HCT116 (cell line): Measurements from ENCODE around the gene TRDMT1. TPM values are rescaled to one million over a fixed set of nuclear protein-coding genes. Genes with fewer than 3 reads are reported as not detected.

Experiments
- ATAC-seq: fragments of 200-7000 bp; cut with Tn5 transposase; 2 replicates; pipeline ENCODE4 v1.9.1; 2020; ENCODE audit warnings: mild to moderate bottlenecking, moderate library complexity
- BruUV-seq: library from RNA; stranded (reverse); fragments of 400-500 nt; replicated peaks from 2 replicates; lab custom pipeline; 2021; lab: Mats Ljungman, UMichigan
- CTCF ChIA-PET: fragments of 300-600 bp; sonication (Branson Sonifier 250); formaldehyde crosslinking; loops from one replicate; lab custom pipeline; 2021; ENCODE audit warnings: antibody characterized with exemption; lab: Charles Lee
- POLR2A ChIA-PET: fragments of 300-600, 350-600 bp; sonication (Branson Sonifier 250); formaldehyde crosslinking; loops from one replicate; lab custom pipeline; 2021; ENCODE audit warnings: antibody characterized with exemption; lab: Charles Lee
- RAD21 ChIA-PET, 2 experiments: fragments of 300-600 bp; sonication (Branson Sonifier 250); formaldehyde crosslinking; loops; one replicate each; lab custom pipeline; 2023; ENCODE audit warnings: low total read pairs in 2 of 2; ENCODE audit not compliant: uncharacterized antibody in 2 of 2, unreplicated experiment in 2 of 2, low non-redundant PET in 1 of 2; lab: Charles Lee
- DNase-seq: peaks from one replicate; pipeline ENCODE4 v3.0.0-alpha.2; 2010; ENCODE audit warnings: low read depth, low spot score
- H2AFZ ChIP-seq: fragments of 200-600 bp; shearing (Covaris generic), sonication (generic); 2 replicates; pipeline ENCODE4 v1.6.1; 2017; ENCODE audit warnings: low read depth, mixed run types, mixed read lengths, antibody characterized with exemption, low read length; ENCODE audit not compliant: poor library complexity, severe bottlenecking
- H3K27ac ChIP-seq: 2 replicates; pipeline ENCODE4 v1.5.1; 2012; ENCODE audit warnings: low read depth, low read length
- H3K27me3 ChIP-seq: fragments of 200-600 bp; sonication (generic); 2 replicates; pipeline ENCODE4 v1.6.1; 2016; ENCODE audit warnings: mixed run types, low read length, mixed read lengths; ENCODE audit not compliant: insufficient read depth
- H3K36me3 ChIP-seq, 2 experiments: fragments of 200-500 bp in 1 of 2; fragments of 200-600 bp in 1 of 2; sonication (Bioruptor generic) in 1 of 2; sonication (generic) in 1 of 2; 2 replicates each; pipeline versions ENCODE4 v1.5.1 to v1.6.1; 2014 to 2016; ENCODE audit warnings: low read length in 2 of 2, inconsistent platforms in 1 of 2, mixed read lengths in 1 of 2, mixed run types in 1 of 2; ENCODE audit not compliant: insufficient read depth in 2 of 2, control insufficient read depth in 1 of 2
- H3K4me1 ChIP-seq, 2 experiments: fragments of 200-600 bp in 1 of 2; sonication (generic) in 1 of 2; 2 replicates each; pipeline versions ENCODE4 v1.5.1 to v1.6.1; 2012 to 2017; ENCODE audit warnings: low read length in 2 of 2, inconsistent platforms in 1 of 2, mild to moderate bottlenecking in 1 of 2, mixed read lengths in 1 of 2, mixed run types in 1 of 2, moderate library complexity in 1 of 2; ENCODE audit not compliant: insufficient read depth in 2 of 2, control insufficient read depth in 1 of 2
- H3K4me2 ChIP-seq: fragments of 200-600 bp; sonication (generic); 2 replicates; pipeline ENCODE4 v1.6.1; 2017; ENCODE audit warnings: mixed run types, low read length, mixed read lengths
- H3K4me3 ChIP-seq, 2 experiments: fragments of 200-600 bp in 1 of 2; sonication (generic) in 1 of 2; replicated peaks in 1 of 2; 2 replicates each; pipeline ENCODE4 v1.5.1; 2011 to 2016; ENCODE audit warnings: low read length in 2 of 2, control low read depth in 1 of 2, low read depth in 1 of 2, mild to moderate bottlenecking in 1 of 2, mixed read lengths in 1 of 2, mixed run types in 1 of 2
- H3K79me2 ChIP-seq: fragments of 200-600 bp; sonication (generic); 2 replicates; pipeline ENCODE4 v1.6.1; 2017; ENCODE audit warnings: mild to moderate bottlenecking, mixed run types, low read length, moderate library complexity, mixed read lengths; ENCODE audit not compliant: insufficient read depth
- H3K9ac ChIP-seq: fragments of 200-600 bp; sonication (generic); 2 replicates; pipeline ENCODE4 v1.6.1; 2016; ENCODE audit warnings: low read length, mixed read lengths
- H3K9me2 ChIP-seq: fragments of 200-600 bp; sonication (generic), shearing (Covaris generic); 2 replicates; pipeline ENCODE4 v1.6.1; 2017; ENCODE audit warnings: mixed run types, mild to moderate bottlenecking, moderate library complexity; ENCODE audit not compliant: insufficient read depth
- H3K9me3 ChIP-seq, 2 experiments: fragments of 200-500 bp in 1 of 2; fragments of 200-600 bp in 1 of 2; sonication (Bioruptor generic) in 1 of 2; sonication (generic) in 1 of 2; 2 replicates each; pipeline ENCODE4 v1.6.1; 2014 to 2017; ENCODE audit warnings: low read length in 2 of 2, mixed read lengths in 2 of 2, inconsistent platforms in 1 of 2, low read depth in 1 of 2, mild to moderate bottlenecking in 1 of 2, mixed run types in 1 of 2, moderate library complexity in 1 of 2; ENCODE audit not compliant: control insufficient read depth in 1 of 2, insufficient read depth in 1 of 2
- H4K20me1 ChIP-seq: fragments of 200-600 bp; sonication (generic), shearing (Covaris generic); 2 replicates; pipeline ENCODE4 v1.6.1; 2017; ENCODE audit warnings: mixed run types, mild to moderate bottlenecking, moderate library complexity; ENCODE audit not compliant: insufficient read depth
- FOSL1 ChIP-seq: IDR thresholded peaks from 2 replicates; pipeline ENCODE4 v1.6.1; 2012; ENCODE audit warnings: low read depth
- JUND ChIP-seq: IDR thresholded peaks from 2 replicates; pipeline ENCODE4 v1.6.1; 2012
- RAD21 ChIP-seq: IDR thresholded peaks from 2 replicates; pipeline ENCODE4 v1.6.1; 2012; ENCODE audit warnings: low read depth, mild to moderate bottlenecking
- TCF7L2 ChIP-seq: IDR thresholded peaks from 2 replicates; pipeline ENCODE4 v1.7.0; 2011; ENCODE audit warnings: borderline replicate concordance, inconsistent platforms; ENCODE audit not compliant: insufficient read depth, insufficient read length; ENCODE audit errors: extremely low read depth
- intact Hi-C: fragments of 100-400 bp; cut with micrococcal nuclease; formaldehyde crosslinking; loops from 2 replicates; pipeline ENCODE4 v1.10.0; 2022
- total RNA-seq: library from RNA; stranded (reverse); gene quantifications from one replicate; pipeline ENCODE4 v1.2.1, GENCODE V29; 2021; ENCODE audit not compliant: unreplicated experiment
- TF ChIP-seq, protein P1 (sequence below): IDR thresholded peaks from 2 replicates; pipeline ENCODE4 v1.6.1; 2012
- TF ChIP-seq, protein P2 (sequence below): IDR thresholded peaks from 2 replicates; pipeline ENCODE4 v1.6.1; 2012; ENCODE audit warnings: low read depth

Gene TRDMT1
- total RNA-seq, 1 experiment from 2014 or later = 8.6 TPM

DNA sequence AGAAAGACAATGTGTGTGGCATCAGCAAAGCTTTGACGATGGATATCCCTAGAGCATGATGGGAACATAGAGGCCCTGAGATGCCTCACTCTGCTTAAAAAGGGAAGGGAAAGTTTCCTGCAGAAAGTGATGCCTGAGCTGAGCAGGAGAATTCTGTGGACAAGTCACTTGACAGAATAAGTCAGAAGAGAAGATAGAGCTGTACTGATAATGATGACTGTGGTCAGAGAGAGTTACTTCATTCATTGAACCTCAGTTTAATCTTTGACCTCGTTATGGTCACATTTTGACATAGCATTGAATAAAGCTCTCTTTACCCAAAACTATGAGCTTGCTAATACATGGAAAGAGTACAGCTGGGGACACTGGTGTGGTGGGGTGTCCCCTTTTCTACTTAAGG lies 79.4 kb downstream of the TRDMT1 start:
- CTCF ChIA-PET = no interaction called here

More for the DNA sequence above, 79.4 kb downstream of the TRDMT1 start:
- POLR2A ChIA-PET = no interaction called here
- Histone ChIP-seq H3K79me2 (no peaks in the 10 kb centered on the region), H3K9me2 (no peaks in the 10 kb centered on the region), H3K4me2 (no peak overlapping the region), H3K4me1 (peaks cover 8 to 9% of the 10 kb centered on the region in 2 experiments; a peak in 3 of 4 replicates), H3K36me3 (no peaks in the 10 kb centered on the region), H3K9me3 (no peaks in the 10 kb centered on the region), H3K27ac (no peak overlapping the region), H3K27me3 (no peaks in the 10 kb centered on the region), H3K9ac (no peak overlapping the region), H3K4me3 (no peak overlapping the region), H2AFZ (no peak overlapping the region), H4K20me1 (no peaks in the 10 kb centered on the region)
- no peak for DNase-seq
- BruUV-seq = no TSS peak
- RAD21 ChIA-PET = no interaction called here
- intact Hi-C loops = no loop called here
- TF ChIP-seq FOSL1 = no peak
- no peak for TF ChIP-seq RAD21
- TF ChIP-seq, protein P1, sequence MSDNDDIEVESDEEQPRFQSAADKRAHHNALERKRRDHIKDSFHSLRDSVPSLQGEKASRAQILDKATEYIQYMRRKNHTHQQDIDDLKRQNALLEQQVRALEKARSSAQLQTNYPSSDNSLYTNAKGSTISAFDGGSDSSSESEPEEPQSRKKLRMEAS = no peak
- no peak for TF ChIP-seq JUND
- TF ChIP-seq TCF7L2 = no peak
- TF ChIP-seq, protein P2, sequence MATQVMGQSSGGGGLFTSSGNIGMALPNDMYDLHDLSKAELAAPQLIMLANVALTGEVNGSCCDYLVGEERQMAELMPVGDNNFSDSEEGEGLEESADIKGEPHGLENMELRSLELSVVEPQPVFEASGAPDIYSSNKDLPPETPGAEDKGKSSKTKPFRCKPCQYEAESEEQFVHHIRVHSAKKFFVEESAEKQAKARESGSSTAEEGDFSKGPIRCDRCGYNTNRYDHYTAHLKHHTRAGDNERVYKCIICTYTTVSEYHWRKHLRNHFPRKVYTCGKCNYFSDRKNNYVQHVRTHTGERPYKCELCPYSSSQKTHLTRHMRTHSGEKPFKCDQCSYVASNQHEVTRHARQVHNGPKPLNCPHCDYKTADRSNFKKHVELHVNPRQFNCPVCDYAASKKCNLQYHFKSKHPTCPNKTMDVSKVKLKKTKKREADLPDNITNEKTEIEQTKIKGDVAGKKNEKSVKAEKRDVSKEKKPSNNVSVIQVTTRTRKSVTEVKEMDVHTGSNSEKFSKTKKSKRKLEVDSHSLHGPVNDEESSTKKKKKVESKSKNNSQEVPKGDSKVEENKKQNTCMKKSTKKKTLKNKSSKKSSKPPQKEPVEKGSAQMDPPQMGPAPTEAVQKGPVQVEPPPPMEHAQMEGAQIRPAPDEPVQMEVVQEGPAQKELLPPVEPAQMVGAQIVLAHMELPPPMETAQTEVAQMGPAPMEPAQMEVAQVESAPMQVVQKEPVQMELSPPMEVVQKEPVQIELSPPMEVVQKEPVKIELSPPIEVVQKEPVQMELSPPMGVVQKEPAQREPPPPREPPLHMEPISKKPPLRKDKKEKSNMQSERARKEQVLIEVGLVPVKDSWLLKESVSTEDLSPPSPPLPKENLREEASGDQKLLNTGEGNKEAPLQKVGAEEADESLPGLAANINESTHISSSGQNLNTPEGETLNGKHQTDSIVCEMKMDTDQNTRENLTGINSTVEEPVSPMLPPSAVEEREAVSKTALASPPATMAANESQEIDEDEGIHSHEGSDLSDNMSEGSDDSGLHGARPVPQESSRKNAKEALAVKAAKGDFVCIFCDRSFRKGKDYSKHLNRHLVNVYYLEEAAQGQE = no peak
- ATAC-seq = no peak
